ENCODE results near the gene CFAP100. TPM values are rescaled to one million over a fixed set of nuclear protein-coding genes. Genes with fewer than 3 reads are reported as not detected.

Gene CFAP100
- total RNA-seq, 4 donors from 2014 or later, result not detected

GRCh38 chr3:126439346-126439967 lies 44.7 kb downstream of the CFAP100 start:
- no peak for TF ChIP-seq EP300 (IDR thresholded peaks at IDR 0.05)
- no peak for TF ChIP-seq POLR2A (IDR thresholded peaks at IDR 0.05; ENCODE audit: low read depth)
- no peak for TF ChIP-seq POLR2AphosphoS5 (IDR thresholded peaks at IDR 0.05)
- TF ChIP-seq, protein P1, sequence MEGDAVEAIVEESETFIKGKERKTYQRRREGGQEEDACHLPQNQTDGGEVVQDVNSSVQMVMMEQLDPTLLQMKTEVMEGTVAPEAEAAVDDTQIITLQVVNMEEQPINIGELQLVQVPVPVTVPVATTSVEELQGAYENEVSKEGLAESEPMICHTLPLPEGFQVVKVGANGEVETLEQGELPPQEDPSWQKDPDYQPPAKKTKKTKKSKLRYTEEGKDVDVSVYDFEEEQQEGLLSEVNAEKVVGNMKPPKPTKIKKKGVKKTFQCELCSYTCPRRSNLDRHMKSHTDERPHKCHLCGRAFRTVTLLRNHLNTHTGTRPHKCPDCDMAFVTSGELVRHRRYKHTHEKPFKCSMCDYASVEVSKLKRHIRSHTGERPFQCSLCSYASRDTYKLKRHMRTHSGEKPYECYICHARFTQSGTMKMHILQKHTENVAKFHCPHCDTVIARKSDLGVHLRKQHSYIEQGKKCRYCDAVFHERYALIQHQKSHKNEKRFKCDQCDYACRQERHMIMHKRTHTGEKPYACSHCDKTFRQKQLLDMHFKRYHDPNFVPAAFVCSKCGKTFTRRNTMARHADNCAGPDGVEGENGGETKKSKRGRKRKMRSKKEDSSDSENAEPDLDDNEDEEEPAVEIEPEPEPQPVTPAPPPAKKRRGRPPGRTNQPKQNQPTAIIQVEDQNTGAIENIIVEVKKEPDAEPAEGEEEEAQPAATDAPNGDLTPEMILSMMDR (IDR thresholded peaks at IDR 0.05), result no peak
- H3K4me1 ChIP-seq, result no peaks in the 10 kb centered on the region
- no peak overlapping the region for H3K4me3 ChIP-seq
- WGBS, result 86% methylated on average over 15 of the region's 15 CpGs
- no peaks in the 10 kb centered on the region for H3K9me3 ChIP-seq
- intact Hi-C loops (cut with DNase I), result no loop called here
- peaks cover 30 to 75% (median 67%) of the 10 kb centered on the region in 4 donors for H3K36me3 ChIP-seq
- DNase-seq (ENCODE audit: extremely low spot score), result no peak
- no peaks in the 10 kb centered on the region for H3K27me3 ChIP-seq
- no peak overlapping the region for H3K27ac ChIP-seq (replicated peaks in 1 of 4)

- Histone ChIP-seq H3K27me3 (no peaks in the 10 kb centered on the region), H3K4me1 (no peaks in the 10 kb centered on the region), H3K9me3 (no peaks in the 10 kb centered on the region), H3K36me3 (peaks cover 30 to 70% (median 61%) of the 10 kb centered on the region in 4 donors), H3K4me3 (no peak overlapping the region), H3K27ac (replicated peaks in 1 of 4) (no peak overlapping the region)
- WGBS, result 90% methylated on average over 11 of the region's 12 CpGs
- intact Hi-C loops (cut with DNase I), result no loop called here
- no peak for TF ChIP-seq POLR2AphosphoS5 (IDR thresholded peaks at IDR 0.05)
- TF ChIP-seq, protein P1 (IDR thresholded peaks at IDR 0.05), result no peak
- TF ChIP-seq POLR2A (IDR thresholded peaks at IDR 0.05; ENCODE audit: low read depth), result no peak
- no peak for TF ChIP-seq EP300 (IDR thresholded peaks at IDR 0.05)
- DNase-seq (ENCODE audit: extremely low spot score), result no peak
Observed at GRCh38 chr3:126439968-126440708, 45.4 kb downstream of the CFAP100 start.

DNA sequence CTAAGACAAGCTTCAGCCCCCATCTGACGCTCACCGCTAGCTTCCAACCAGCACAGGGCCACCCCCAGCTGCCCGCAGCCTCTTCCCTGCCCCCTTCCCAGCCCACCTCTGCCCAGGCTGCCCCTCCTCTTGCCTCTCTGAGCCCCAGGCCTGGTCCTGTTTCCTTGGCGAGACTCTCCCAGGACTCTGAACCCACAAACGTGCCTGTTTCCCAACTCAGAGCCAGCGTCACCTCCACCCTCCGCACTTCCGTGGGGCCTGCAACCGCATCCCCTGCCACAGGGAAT lies 45.9 kb downstream of the CFAP100 start:
- H3K4me3 ChIP-seq, result no peak overlapping the region
- intact Hi-C loops (cut with DNase I), result no loop called here
- no peak overlapping the region for H3K27ac ChIP-seq (replicated peaks in 1 of 4)
- no peaks in the 10 kb centered on the region for H3K9me3 ChIP-seq
- TF ChIP-seq POLR2AphosphoS5 (IDR thresholded peaks at IDR 0.05) (no peak), EP300 (IDR thresholded peaks at IDR 0.05) (no peak), POLR2A (IDR thresholded peaks at IDR 0.05; ENCODE audit: low read depth) (no peak)
- TF ChIP-seq, protein P1 (IDR thresholded peaks at IDR 0.05), result no peak
- no peak for DNase-seq (ENCODE audit: extremely low spot score)
- peaks cover 0 to 4% (median 2%) of the 10 kb centered on the region in 4 donors for H3K4me1 ChIP-seq
- H3K27me3 ChIP-seq, result no peaks in the 10 kb centered on the region
- peaks cover 30 to 68% (median 57%) of the 10 kb centered on the region in 4 donors for H3K36me3 ChIP-seq
- 90% methylated on average over 9 of the region's 9 CpGs for WGBS

DNA sequence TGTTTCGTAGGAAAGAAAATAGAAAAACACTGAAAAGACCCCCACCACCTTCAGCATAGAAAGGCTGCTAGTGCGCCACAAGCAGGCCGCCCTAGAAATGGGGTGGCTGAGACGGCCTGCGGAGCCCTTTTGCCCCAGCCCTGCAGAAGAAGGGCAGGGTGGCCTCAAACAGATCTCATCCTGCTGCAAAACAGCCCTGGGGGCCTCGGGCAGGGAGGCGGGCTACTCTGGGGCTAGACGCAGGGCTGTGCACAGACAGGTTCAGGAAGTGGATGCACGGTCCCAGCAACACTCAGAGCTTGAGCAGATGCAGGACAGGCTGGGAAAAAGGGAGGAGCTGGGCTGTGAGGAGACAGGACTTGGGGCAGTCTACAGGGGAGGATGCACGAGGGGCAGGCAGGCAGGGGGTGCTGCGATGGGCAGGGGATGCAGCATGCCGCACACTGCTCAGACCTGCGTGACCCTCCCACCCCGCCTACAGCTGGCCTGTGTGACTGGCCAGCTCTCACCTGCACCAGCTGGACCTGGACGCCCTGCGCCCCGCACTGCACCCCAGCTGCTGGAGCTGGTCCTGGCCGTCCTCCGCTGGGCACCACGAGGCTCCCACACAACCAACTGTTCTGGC lies 46.7 kb downstream of the CFAP100 start:
- peaks cover 24 to 60% (median 50%) of the 10 kb centered on the region in 4 donors for H3K36me3 ChIP-seq
- 90% methylated on average over 17 of the region's 20 CpGs for WGBS
- H3K27me3 ChIP-seq, result no peaks in the 10 kb centered on the region
- no peak overlapping the region for H3K27ac ChIP-seq (replicated peaks in 1 of 4)
- TF ChIP-seq EP300 (IDR thresholded peaks at IDR 0.05) (no peak), POLR2AphosphoS5 (IDR thresholded peaks at IDR 0.05) (no peak), POLR2A (IDR thresholded peaks at IDR 0.05; ENCODE audit: low read depth) (no peak)
- TF ChIP-seq, protein P1 (IDR thresholded peaks at IDR 0.05), result no peak
- no peaks in the 10 kb centered on the region for H3K9me3 ChIP-seq
- intact Hi-C loops (cut with DNase I), result no loop called here
- no peak overlapping the region for H3K4me3 ChIP-seq
- H3K4me1 ChIP-seq, result peaks cover 0 to 5% (median 2%) of the 10 kb centered on the region in 4 donors
- DNase-seq (ENCODE audit: extremely low spot score), result no peak
